Neural crest cell (in vitro differentiated cells): Measurements from ENCODE around the gene ZNF646. TPM values are rescaled to one million over a fixed set of nuclear protein-coding genes. Genes with fewer than 3 reads are reported as not detected.

ENCODE experiments used
- DNase-seq: peaks from one replicate; pipeline ENCODE4 v3.0.0; 2021; ENCODE audit warnings: low read depth, mixed read lengths, low spot score
- H3K27ac Mint-ChIP-seq: one replicate; pipeline ENCODE4 v1.8.0; 2021; ENCODE audit warnings: mild to moderate bottlenecking, mixed read lengths; ENCODE audit not compliant: unreplicated experiment
- H3K27me3 Mint-ChIP-seq: 2 replicates; pipeline ENCODE4 v1.8.0; 2021; ENCODE audit warnings: low read depth, mild to moderate bottlenecking, mixed read lengths
- H3K36me3 Mint-ChIP-seq: 2 replicates; pipeline ENCODE4 v1.8.0; 2021; ENCODE audit warnings: low read depth, mild to moderate bottlenecking, mixed read lengths
- H3K4me1 Mint-ChIP-seq: 2 replicates; pipeline ENCODE4 v1.8.0; 2021; ENCODE audit warnings: mixed read lengths
- H3K4me3 Mint-ChIP-seq: one replicate; pipeline ENCODE4 v1.8.0; 2021; ENCODE audit warnings: mild to moderate bottlenecking, mixed read lengths
- H3K9me3 Mint-ChIP-seq: 2 replicates; pipeline ENCODE4 v1.8.0; 2021; ENCODE audit warnings: mixed read lengths
- total RNA-seq: library from RNA; stranded (reverse); gene quantifications from 2 replicates; pipeline ENCODE4 v1.2.1, GENCODE V29; 2021
- TF ChIP-seq, protein P1 (sequence below): fragments of 200-600 bp; sonication (generic); conservative IDR thresholded peaks from 2 replicates; pipeline ENCODE4 v1.5.0; 2021; ENCODE audit warnings: antibody characterized with exemption, mild to moderate bottlenecking

The ZNF646 gene
- total RNA-seq, 1 donor from 2014 or later, result 32.4 TPM

DNA sequence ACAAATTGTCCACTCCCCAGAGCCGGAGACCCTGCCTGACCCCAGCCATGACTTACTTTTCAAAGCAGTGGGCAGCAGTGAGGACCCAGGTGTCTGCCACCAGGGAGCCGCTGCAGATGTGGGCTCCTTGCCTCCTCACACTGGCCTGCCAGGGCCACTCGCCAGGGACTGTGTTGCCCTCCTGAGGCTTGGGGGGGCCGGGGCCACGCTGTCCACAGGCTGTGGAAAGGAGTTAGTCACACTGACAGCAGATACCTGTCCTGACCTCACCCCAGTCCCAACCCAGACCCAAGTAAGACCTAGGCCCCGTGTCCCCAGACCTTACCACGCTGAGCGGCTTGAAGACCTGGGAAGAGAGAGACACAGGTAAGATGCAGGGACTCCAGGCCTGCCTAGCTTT lies 13.3 kb downstream of the ZNF646 start:
- TF ChIP-seq, protein P1, sequence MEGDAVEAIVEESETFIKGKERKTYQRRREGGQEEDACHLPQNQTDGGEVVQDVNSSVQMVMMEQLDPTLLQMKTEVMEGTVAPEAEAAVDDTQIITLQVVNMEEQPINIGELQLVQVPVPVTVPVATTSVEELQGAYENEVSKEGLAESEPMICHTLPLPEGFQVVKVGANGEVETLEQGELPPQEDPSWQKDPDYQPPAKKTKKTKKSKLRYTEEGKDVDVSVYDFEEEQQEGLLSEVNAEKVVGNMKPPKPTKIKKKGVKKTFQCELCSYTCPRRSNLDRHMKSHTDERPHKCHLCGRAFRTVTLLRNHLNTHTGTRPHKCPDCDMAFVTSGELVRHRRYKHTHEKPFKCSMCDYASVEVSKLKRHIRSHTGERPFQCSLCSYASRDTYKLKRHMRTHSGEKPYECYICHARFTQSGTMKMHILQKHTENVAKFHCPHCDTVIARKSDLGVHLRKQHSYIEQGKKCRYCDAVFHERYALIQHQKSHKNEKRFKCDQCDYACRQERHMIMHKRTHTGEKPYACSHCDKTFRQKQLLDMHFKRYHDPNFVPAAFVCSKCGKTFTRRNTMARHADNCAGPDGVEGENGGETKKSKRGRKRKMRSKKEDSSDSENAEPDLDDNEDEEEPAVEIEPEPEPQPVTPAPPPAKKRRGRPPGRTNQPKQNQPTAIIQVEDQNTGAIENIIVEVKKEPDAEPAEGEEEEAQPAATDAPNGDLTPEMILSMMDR, result no peak
- Mint-ChIP-seq H3K4me3 (peak overlapping the region; percentile 65), H3K27ac (no peak overlapping the region), H3K36me3 (peaks cover 2% of the 10 kb centered on the region), H3K9me3 (no peaks in the 10 kb centered on the region), H3K27me3 (no peaks in the 10 kb centered on the region), H3K4me1 (no peaks in the 10 kb centered on the region)
- no peak for DNase-seq

- H3K27me3 Mint-ChIP-seq, result no peaks in the 10 kb centered on the region
Observed at GRCh38 chr16:31087971-31088370, 13.7 kb downstream of the ZNF646 start.

GRCh38 chr16:31088459-31089183 lies 14.4 kb downstream of the ZNF646 start, which contains the start of gene PRSS53:
PRSS53 (minus strand) TSS chr16:31088943; CDS start chr16:31088809, 134 bp downstream.
- DNase-seq, result no peak
- H3K36me3 Mint-ChIP-seq, result peaks cover 2% of the 10 kb centered on the region
- H3K27me3 Mint-ChIP-seq, result no peaks in the 10 kb centered on the region
- H3K9me3 Mint-ChIP-seq, result no peaks in the 10 kb centered on the region
- TF ChIP-seq, protein P1, result no peak
- peaks cover 5% of the 10 kb centered on the region for H3K4me1 Mint-ChIP-seq
- no peak within 1 kb of the TSS for H3K27ac Mint-ChIP-seq
- peak within 1 kb of the TSS; percentile 34 for H3K4me3 Mint-ChIP-seq

More at GRCh38 chr16:31087971-31088370, 13.7 kb downstream of the ZNF646 start:
- H3K9me3 Mint-ChIP-seq, result no peaks in the 10 kb centered on the region
- DNase-seq, result no peak
- TF ChIP-seq, protein P1, result no peak
- no peak overlapping the region for H3K4me3 Mint-ChIP-seq
- no peak overlapping the region for H3K27ac Mint-ChIP-seq
- peaks cover 2% of the 10 kb centered on the region for H3K36me3 Mint-ChIP-seq
- H3K4me1 Mint-ChIP-seq, result no peaks in the 10 kb centered on the region

- Mint-ChIP-seq H3K4me3 (no peak overlapping the region), H3K4me1 (peaks cover 11% of the 10 kb centered on the region), H3K27me3 (no peaks in the 10 kb centered on the region), H3K36me3 (peaks cover 2% of the 10 kb centered on the region), H3K9me3 (no peaks in the 10 kb centered on the region), H3K27ac (no peak overlapping the region)
- TF ChIP-seq, protein P1, result no peak
- no peak for DNase-seq
Observed at GRCh38 chr16:31089199-31089598, 15.0 kb downstream of the ZNF646 start.

- Mint-ChIP-seq H3K9me3 (no peaks in the 10 kb centered on the region), H3K4me3 (peak overlapping the region; percentile 66), H3K4me1 (peaks cover 18% of the 10 kb centered on the region), H3K36me3 (peaks cover 2% of the 10 kb centered on the region), H3K27ac (no peak overlapping the region), H3K27me3 (peaks cover 3% of the 10 kb centered on the region)
- TF ChIP-seq, protein P1, result no peak
- DNase-seq, result no peak
Observed at GRCh38 chr16:31090540-31090939, 16.3 kb downstream of the ZNF646 start.
